Measurements from ENCODE around the gene ADA.
A peak's percentile ranks its signal among the peaks of the same experiment; 100 is the strongest.

ADA gene

GRCh38 chr20:44644230-44644617 is 7.3 kb downstream of the ADA start:
- 86% methylated on average over 8 of the region's 8 CpGs for WGBS
- no peaks in the 10 kb centered on the region for H3K27me3 ChIP-seq (ENCODE audit: insufficient read depth, low read length)
- H3K4me1 ChIP-seq (ENCODE audit: insufficient read depth, low read length), result peaks cover 49% of the 10 kb centered on the region
- H3K4me3 ChIP-seq (ENCODE audit: low read length), result no peak overlapping the region
- no peaks in the 10 kb centered on the region for H3K9me3 ChIP-seq (ENCODE audit: insufficient read depth, low read depth, low read length)
- H3K9ac ChIP-seq (ENCODE audit: low read depth, low read length), result peak overlapping the region; percentile 7; the same call in 1 of the 2 replicates
- H3K36me3 ChIP-seq (ENCODE audit: insufficient read depth, low read length), result no peaks in the 10 kb centered on the region
- H3K27ac ChIP-seq (ENCODE audit: low read depth, low read length), result peak overlapping the region; percentile 69

GRCh38 chr20:44643596-44644229 is 7.8 kb downstream of the ADA start:
- H3K4me1 ChIP-seq (ENCODE audit: insufficient read depth, low read length), result peaks cover 47% of the 10 kb centered on the region
- peak overlapping the region; percentile 7; the same call in 1 of the 2 replicates for H3K9ac ChIP-seq (ENCODE audit: low read depth, low read length)
- H3K9me3 ChIP-seq (ENCODE audit: insufficient read depth, low read depth, low read length), result no peaks in the 10 kb centered on the region
- H3K27ac ChIP-seq (ENCODE audit: low read depth, low read length), result peak overlapping the region; percentile 69
- no peak overlapping the region for H3K4me3 ChIP-seq (ENCODE audit: low read length)
- H3K27me3 ChIP-seq (ENCODE audit: insufficient read depth, low read length), result no peaks in the 10 kb centered on the region
- 54% methylated on average over 16 of the region's 16 CpGs for WGBS
- H3K36me3 ChIP-seq (ENCODE audit: insufficient read depth, low read length), result no peaks in the 10 kb centered on the region

GRCh38 chr20:44643154-44643519 is 8.4 kb downstream of the ADA start:
- Histone ChIP-seq H3K4me3 (ENCODE audit: low read length) (no peak overlapping the region), H3K4me1 (ENCODE audit: insufficient read depth, low read length) (peaks cover 41% of the 10 kb centered on the region), H3K27ac (ENCODE audit: low read depth, low read length) (peak overlapping the region; percentile 77; the same call in 1 of the 2 replicates), H3K9me3 (ENCODE audit: insufficient read depth, low read depth, low read length) (no peaks in the 10 kb centered on the region), H3K27me3 (ENCODE audit: insufficient read depth, low read length) (no peaks in the 10 kb centered on the region), H3K36me3 (ENCODE audit: insufficient read depth, low read length) (no peaks in the 10 kb centered on the region), H3K9ac (ENCODE audit: low read depth, low read length) (no peak overlapping the region)
- WGBS, result 100% methylated on average over 1 of the region's 1 CpG

- peak overlapping the region; percentile 20; the same call in 1 of the 2 replicates for H3K4me3 ChIP-seq (ENCODE audit: low read length)
- peak overlapping the region; percentile 77 for H3K27ac ChIP-seq (ENCODE audit: low read depth, low read length)
- peaks cover 38% of the 10 kb centered on the region for H3K4me1 ChIP-seq (ENCODE audit: insufficient read depth, low read length)
- H3K27me3 ChIP-seq (ENCODE audit: insufficient read depth, low read length), result no peaks in the 10 kb centered on the region
- no peaks in the 10 kb centered on the region for H3K9me3 ChIP-seq (ENCODE audit: insufficient read depth, low read depth, low read length)
- peak overlapping the region; percentile 62 for H3K9ac ChIP-seq (ENCODE audit: low read depth, low read length)
- WGBS, result 25% methylated on average over 17 of the region's 17 CpGs
- H3K36me3 ChIP-seq (ENCODE audit: insufficient read depth, low read length), result no peaks in the 10 kb centered on the region
Observed at GRCh38 chr20:44642203-44643153, 9.0 kb downstream of the ADA start.

GRCh38 chr20:44641325-44641724 is 10.2 kb downstream of the ADA start:
- Histone ChIP-seq H3K4me3 (ENCODE audit: low read length) (no peak overlapping the region), H3K27me3 (ENCODE audit: insufficient read depth, low read length) (no peaks in the 10 kb centered on the region), H3K9ac (ENCODE audit: low read depth, low read length) (no peak overlapping the region), H3K4me1 (ENCODE audit: insufficient read depth, low read length) (peaks cover 34% of the 10 kb centered on the region), H3K27ac (ENCODE audit: low read depth, low read length) (no peak overlapping the region), H3K36me3 (ENCODE audit: insufficient read depth, low read length) (no peaks in the 10 kb centered on the region), H3K9me3 (ENCODE audit: insufficient read depth, low read depth, low read length) (no peaks in the 10 kb centered on the region)
- WGBS, result 88% methylated on average over 5 of the region's 5 CpGs

GRCh38 chr20:44640522-44640921 is 11.0 kb downstream of the ADA start:
- H3K27ac ChIP-seq (ENCODE audit: low read depth, low read length), result no peak overlapping the region
- H3K27me3 ChIP-seq (ENCODE audit: insufficient read depth, low read length), result no peaks in the 10 kb centered on the region
- no peaks in the 10 kb centered on the region for H3K9me3 ChIP-seq (ENCODE audit: insufficient read depth, low read depth, low read length)
- no peaks in the 10 kb centered on the region for H3K36me3 ChIP-seq (ENCODE audit: insufficient read depth, low read length)
- no peak overlapping the region for H3K9ac ChIP-seq (ENCODE audit: low read depth, low read length)
- 99% methylated on average over 2 of the region's 2 CpGs for WGBS
- H3K4me3 ChIP-seq (ENCODE audit: low read length), result no peak overlapping the region
- peaks cover 29% of the 10 kb centered on the region for H3K4me1 ChIP-seq (ENCODE audit: insufficient read depth, low read length)

- H3K4me1 ChIP-seq (ENCODE audit: insufficient read depth, low read length), result peaks cover 9% of the 10 kb centered on the region
- H3K36me3 ChIP-seq (ENCODE audit: insufficient read depth, low read length), result peaks cover 7% of the 10 kb centered on the region; the same call in 1 of the 2 replicates
- 94% methylated on average over 10 of the region's 11 CpGs for WGBS
- H3K9me3 ChIP-seq (ENCODE audit: insufficient read depth, low read depth, low read length), result no peaks in the 10 kb centered on the region
- H3K27me3 ChIP-seq (ENCODE audit: insufficient read depth, low read length), result no peaks in the 10 kb centered on the region
- H3K4me3 ChIP-seq (ENCODE audit: low read length), result no peak overlapping the region
- H3K9ac ChIP-seq (ENCODE audit: low read depth, low read length), result no peak overlapping the region
- no peak overlapping the region for H3K27ac ChIP-seq (ENCODE audit: low read depth, low read length)
Observed at GRCh38 chr20:44637522-44638372, 13.8 kb downstream of the ADA start.

GRCh38 chr20:44637042-44637441 is 14.5 kb downstream of the ADA start:
- WGBS, result 96% methylated on average over 5 of the region's 5 CpGs
- no peak overlapping the region for H3K4me3 ChIP-seq (ENCODE audit: low read length)
- H3K27me3 ChIP-seq (ENCODE audit: insufficient read depth, low read length), result no peaks in the 10 kb centered on the region
- H3K9me3 ChIP-seq (ENCODE audit: insufficient read depth, low read depth, low read length), result no peaks in the 10 kb centered on the region
- H3K27ac ChIP-seq (ENCODE audit: low read depth, low read length), result no peak overlapping the region
- peaks cover 7% of the 10 kb centered on the region; the same call in 1 of the 2 replicates for H3K36me3 ChIP-seq (ENCODE audit: insufficient read depth, low read length)
- no peak overlapping the region for H3K9ac ChIP-seq (ENCODE audit: low read depth, low read length)
- H3K4me1 ChIP-seq (ENCODE audit: insufficient read depth, low read length), result peaks cover 2% of the 10 kb centered on the region

GRCh38 chr20:44635877-44636276 is 15.6 kb downstream of the ADA start:
- no peaks in the 10 kb centered on the region for H3K4me1 ChIP-seq (ENCODE audit: insufficient read depth, low read length)
- H3K4me3 ChIP-seq (ENCODE audit: low read length), result no peak overlapping the region
- no peak overlapping the region for H3K27ac ChIP-seq (ENCODE audit: low read depth, low read length)
- H3K9ac ChIP-seq (ENCODE audit: low read depth, low read length), result no peak overlapping the region
- H3K27me3 ChIP-seq (ENCODE audit: insufficient read depth, low read length), result no peaks in the 10 kb centered on the region
- peaks cover 7% of the 10 kb centered on the region; the same call in 1 of the 2 replicates for H3K36me3 ChIP-seq (ENCODE audit: insufficient read depth, low read length)
- H3K9me3 ChIP-seq (ENCODE audit: insufficient read depth, low read depth, low read length), result no peaks in the 10 kb centered on the region
- WGBS, result 85% methylated on average over 4 of the region's 4 CpGs

GRCh38 chr20:44633872-44634600 is 17.5 kb downstream of the ADA start:
- H3K27ac ChIP-seq (ENCODE audit: low read depth, low read length), result no peak overlapping the region
- no peak overlapping the region for H3K9ac ChIP-seq (ENCODE audit: low read depth, low read length)
- no peaks in the 10 kb centered on the region for H3K27me3 ChIP-seq (ENCODE audit: insufficient read depth, low read length)
- H3K4me1 ChIP-seq (ENCODE audit: insufficient read depth, low read length), result 0 out of 2 replicates have a peak, but pooled peaks cover 5% of the 10 kb centered on the region
- peaks cover 7% of the 10 kb centered on the region; the same call in 1 of the 2 replicates for H3K36me3 ChIP-seq (ENCODE audit: insufficient read depth, low read length)
- H3K9me3 ChIP-seq (ENCODE audit: insufficient read depth, low read depth, low read length), result no peaks in the 10 kb centered on the region
- WGBS, result 89% methylated on average over 18 of the region's 18 CpGs
- H3K4me3 ChIP-seq (ENCODE audit: low read length), result no peak overlapping the region
